Panc1 (cell line): ENCODE measurements around the gene EMC9. TPM values are rescaled to one million over a fixed set of nuclear protein-coding genes. Genes with fewer than 3 reads are reported as not detected.

Source experiments
- ATAC-seq: fragments of 200-7000 bp; cut with Tn5 transposase; 2 replicates; pipeline ENCODE4 v1.9.1; 2020; ENCODE audit warnings: mild to moderate bottlenecking, moderate library complexity
- BruUV-seq: library from RNA; stranded (reverse); fragments of 400-500 nt; replicated peaks from 2 replicates; lab custom pipeline; 2021; lab: Mats Ljungman, UMichigan
- CTCF ChIA-PET: fragments of 300-600 bp; sonication (Branson Sonifier 250); formaldehyde crosslinking; loops from one replicate; lab custom pipeline; 2022; ENCODE audit warnings: antibody characterized with exemption; lab: Charles Lee
- POLR2A ChIA-PET: fragments of 300-600 bp; sonication (Branson Sonifier 250); formaldehyde crosslinking; loops from one replicate; lab custom pipeline; 2022; ENCODE audit warnings: antibody characterized with exemption; lab: Charles Lee
- DNase-seq: peaks from one replicate; pipeline ENCODE4 v3.0.0-alpha.2; 2010; ENCODE audit warnings: low read depth, low spot score
- H3K27ac ChIP-seq: 2 replicates; pipeline ENCODE4 v1.5.1; 2011; ENCODE audit warnings: mild to moderate bottlenecking, low read length, inconsistent platforms
- H3K27me3 ChIP-seq: fragments of 200-500 bp; sonication (Bioruptor generic); 2 replicates; pipeline ENCODE4 v1.6.0; 2014; ENCODE audit warnings: low read length, inconsistent platforms; ENCODE audit not compliant: control insufficient read depth, insufficient read depth
- H3K36me3 ChIP-seq: fragments of 200-500 bp; sonication (Bioruptor generic); 2 replicates; pipeline ENCODE4 v1.5.1; 2014; ENCODE audit warnings: inconsistent platforms, mild to moderate bottlenecking, low read length, moderate library complexity; ENCODE audit not compliant: control insufficient read depth, insufficient read depth
- H3K4me1 ChIP-seq: 2 replicates; pipeline ENCODE4 v1.5.1; 2011; ENCODE audit warnings: inconsistent platforms, mild to moderate bottlenecking, low read length, moderate library complexity; ENCODE audit not compliant: control insufficient read depth, insufficient read depth
- H3K4me3 ChIP-seq, 2 experiments: 2 replicates each; pipeline ENCODE4 v1.5.1; 2011 to 2012; ENCODE audit warnings: low read depth in 2 of 2, low read length in 2 of 2, mild to moderate bottlenecking in 2 of 2, inconsistent platforms in 1 of 2, moderate library complexity in 1 of 2
- H3K9me3 ChIP-seq: fragments of 200-500 bp; sonication (Bioruptor generic); 2 replicates; pipeline ENCODE4 v1.5.1; 2014; ENCODE audit warnings: low read depth, mild to moderate bottlenecking, inconsistent platforms, low read length, moderate library complexity; ENCODE audit not compliant: control insufficient read depth, insufficient read depth
- CTCF ChIP-seq: fragments of 450-650 bp; IDR thresholded peaks from 2 replicates; pipeline ENCODE4 v1.5.1; 2017; ENCODE audit warnings: mild to moderate bottlenecking
- POLR2AphosphoS5 ChIP-seq: IDR thresholded peaks from 2 replicates; pipeline ENCODE4 v1.6.1; 2012; ENCODE audit warnings: mild to moderate bottlenecking, low read depth, low read length, moderate library complexity
- REST ChIP-seq, 2 experiments: IDR thresholded peaks; 2 replicates each; pipeline ENCODE4 v1.6.1; 2011 to 2012; ENCODE audit warnings: low read depth in 2 of 2, control low read depth in 1 of 2, low read length in 1 of 2, mild to moderate bottlenecking in 1 of 2, moderate library complexity in 1 of 2; ENCODE audit not compliant: insufficient read depth in 1 of 2
- SIN3A ChIP-seq: IDR thresholded peaks from 2 replicates; pipeline ENCODE4 v1.6.1; 2012; ENCODE audit warnings: low read depth, mild to moderate bottlenecking, low read length, moderate library complexity, borderline replicate concordance; ENCODE audit not compliant: insufficient read depth
- TCF7L2 ChIP-seq: IDR thresholded peaks from 2 replicates; pipeline ENCODE4 v1.6.1; 2011; ENCODE audit warnings: mild to moderate bottlenecking, low read depth, low read length, inconsistent platforms
- in situ Hi-C: cut with HindIII; loops from 2 replicates; pipeline ENCODE4 v1.10.0; 2016; ENCODE audit warnings: low sequenced_read_pairs, low pct_unique_long_range_greater_than_20kb
- intact Hi-C: fragments of 100-400 bp; cut with micrococcal nuclease; formaldehyde crosslinking; loops from one replicate; pipeline ENCODE4 v1.10.0; 2022; ENCODE audit not compliant: unreplicated experiment
- total RNA-seq: library from RNA; stranded (reverse); gene quantifications from one replicate; pipeline ENCODE4 v1.2.1, GENCODE V29; 2021; ENCODE audit not compliant: unreplicated experiment

EMC9 gene
- total RNA-seq, 1 experiment from 2014 or later, result 42.5 TPM

- intact Hi-C loops (no loop called here), in situ Hi-C loops (no loop called here)
- POLR2A ChIA-PET, result no interaction called here
- BruUV-seq, result no TSS peak
- H3K27me3 ChIP-seq, result no peaks in the 10 kb centered on the region
- no peak overlapping the region for H3K4me3 ChIP-seq
- H3K27ac ChIP-seq, result no peak overlapping the region
- H3K9me3 ChIP-seq, result no peaks in the 10 kb centered on the region
- DNase-seq, result no peak
- no peak for ATAC-seq
- 0 out of 2 replicates have a peak, but pooled peaks cover 2% of the 10 kb centered on the region for H3K36me3 ChIP-seq
- CTCF ChIA-PET, result no interaction called here
- no peak for TF ChIP-seq SIN3A
- TF ChIP-seq CTCF, result no peak
- TF ChIP-seq REST (IDR thresholded peaks at IDR 0.05; ENCODE audit: insufficient read depth in 1 of 2, low read depth in 2 of 2, low read length in 1 of 2), result no peak
- no peak for TF ChIP-seq TCF7L2
- TF ChIP-seq POLR2AphosphoS5, result no peak; the same call in 1 of the 2 replicates
- no peaks in the 10 kb centered on the region; the same call in 1 of the 2 replicates for H3K4me1 ChIP-seq
Measured at GRCh38 chr14:24181371-24182077, 40.1 kb upstream of the EMC9 start.

GRCh38 chr14:24179961-24180796 lies 38.8 kb upstream of the EMC9 start:
- Histone ChIP-seq H3K9me3 (no peaks in the 10 kb centered on the region), H3K36me3 (no peaks in the 10 kb centered on the region), H3K27me3 (no peaks in the 10 kb centered on the region), H3K4me1 (no peaks in the 10 kb centered on the region; the same call in 1 of the 2 replicates), H3K4me3 (no peak overlapping the region), H3K27ac (no peak overlapping the region)
- intact Hi-C loops (no loop called here), in situ Hi-C loops (no loop called here)
- POLR2A ChIA-PET, result no interaction called here
- DNase-seq (no peak), ATAC-seq (no peak)
- TF ChIP-seq TCF7L2 (no peak), REST (IDR thresholded peaks at IDR 0.05; ENCODE audit: insufficient read depth in 1 of 2, low read depth in 2 of 2, low read length in 1 of 2) (no peak), CTCF (no peak), POLR2AphosphoS5 (no peak), SIN3A (no peak)
- BruUV-seq, result no TSS peak
- CTCF ChIA-PET, result no interaction called here
